OCI-LY1 (cell line): ENCODE results near the gene PHOSPHO2.

Experiments
- H2AFZ ChIP-seq: fragments of 200-600 bp; sonication (generic), shearing (Covaris generic); 2 replicates; pipeline ENCODE4 v1.6.0; 2014; ENCODE audit warnings: antibody characterized with exemption, mild to moderate bottlenecking, low read length
- H3F3A ChIP-seq: fragments of 200-600 bp; sonication (generic), shearing (Covaris generic); 2 replicates; pipeline ENCODE4 v1.6.0; 2014; ENCODE audit warnings: mild to moderate bottlenecking, antibody characterized with exemption, low read length, moderate library complexity; ENCODE audit not compliant: insufficient read depth
- H3K27ac ChIP-seq: fragments of 200-600 bp; sonication (generic); 2 replicates; pipeline ENCODE4 v1.5.1; 2014; ENCODE audit warnings: low read length, mixed run types, mild to moderate bottlenecking, low read depth; ENCODE audit not compliant: poor library complexity, severe bottlenecking
- H3K27me3 ChIP-seq: fragments of 200-600 bp; sonication (generic); 2 replicates; pipeline ENCODE4 v1.6.0; 2014; ENCODE audit warnings: antibody characterized with exemption, mild to moderate bottlenecking, low read length, moderate library complexity; ENCODE audit not compliant: insufficient read depth
- H3K36me3 ChIP-seq: fragments of 200-600 bp; sonication (generic); 2 replicates; pipeline ENCODE4 v1.6.1; 2014; ENCODE audit warnings: mild to moderate bottlenecking, antibody characterized with exemption, low read length, moderate library complexity, mixed read lengths; ENCODE audit not compliant: insufficient read depth
- H3K4me1 ChIP-seq: fragments of 200-600 bp; sonication (generic); 2 replicates; pipeline ENCODE4 v1.5.1; 2014; ENCODE audit warnings: mild to moderate bottlenecking, low read length, moderate library complexity; ENCODE audit not compliant: insufficient read depth, severe bottlenecking
- H3K4me2 ChIP-seq: fragments of 200-600 bp; sonication (generic), shearing (Covaris generic); 2 replicates; pipeline ENCODE4 v1.6.1; 2014; ENCODE audit warnings: low read length
- H3K4me3 ChIP-seq: fragments of 200-600 bp; sonication (generic); 2 replicates; pipeline ENCODE4 v1.5.1; 2014; ENCODE audit warnings: low read length, low read depth, mild to moderate bottlenecking, mixed read lengths; ENCODE audit not compliant: poor library complexity, severe bottlenecking
- H3K79me2 ChIP-seq: fragments of 200-600 bp; shearing (Covaris generic); 2 replicates; pipeline ENCODE4 v1.6.1; 2016; ENCODE audit warnings: mixed run types, low read length, mixed read lengths; ENCODE audit not compliant: insufficient read depth
- H3K9ac ChIP-seq: fragments of 200-600 bp; sonication (generic), shearing (Covaris generic); 2 replicates; pipeline ENCODE4 v1.6.1; 2014; ENCODE audit warnings: mild to moderate bottlenecking, low read length, mixed read lengths
- H3K9me2 ChIP-seq: fragments of 200-600 bp; sonication (generic), shearing (Covaris generic); 2 replicates; pipeline ENCODE4 v1.6.1; 2014; ENCODE audit warnings: low read depth, mild to moderate bottlenecking, low read length, mixed read lengths
- H3K9me3 ChIP-seq: fragments of 200-600 bp; shearing (Covaris generic); 2 replicates; pipeline ENCODE4 v1.6.1; 2014; ENCODE audit warnings: low read length, mixed read lengths
- H4K20me1 ChIP-seq: fragments of 200-600 bp; sonication (generic), shearing (Covaris generic); 2 replicates; pipeline ENCODE4 v1.6.0; 2016; ENCODE audit warnings: mild to moderate bottlenecking, low read length; ENCODE audit not compliant: insufficient read depth
- CTCF ChIP-seq: fragments of 200-600 bp; sonication (generic), shearing (Covaris generic); IDR thresholded peaks from 2 replicates; pipeline ENCODE4 v1.5.1; 2017; ENCODE audit warnings: mild to moderate bottlenecking, antibody characterized with exemption, low read length, moderate library complexity, mixed read lengths
- EZH2 ChIP-seq: fragments of 200-600 bp; sonication (generic), shearing (Covaris generic); IDR thresholded peaks from 2 replicates; pipeline ENCODE4 v1.8.0; 2017; ENCODE audit warnings: borderline replicate concordance, mixed run types, mild to moderate bottlenecking, antibody characterized with exemption, low read length, moderate library complexity, mixed read lengths

Gene PHOSPHO2

GRCh38 chr2:169676850-169677249, 17.4 kb upstream of the PHOSPHO2 start:
- no peaks in the 10 kb centered on the region for H3F3A ChIP-seq
- H3K4me3 ChIP-seq: no peak overlapping the region
- H3K9ac ChIP-seq: no peak overlapping the region
- no peaks in the 10 kb centered on the region for H3K4me1 ChIP-seq
- H4K20me1 ChIP-seq: no peaks in the 10 kb centered on the region
- no peaks in the 10 kb centered on the region; the same call in 1 of the 2 replicates for H3K36me3 ChIP-seq
- no peaks in the 10 kb centered on the region for H3K9me3 ChIP-seq
- H3K27ac ChIP-seq: no peak overlapping the region
- no peaks in the 10 kb centered on the region for H3K9me2 ChIP-seq
- H2AFZ ChIP-seq: no peak overlapping the region
- H3K27me3 ChIP-seq: no peaks in the 10 kb centered on the region
- no peak for TF ChIP-seq CTCF
- H3K79me2 ChIP-seq: no peaks in the 10 kb centered on the region
- no peak overlapping the region for H3K4me2 ChIP-seq

GRCh38 chr2:169683054-169683424, 11.2 kb upstream of the PHOSPHO2 start:
- Histone ChIP-seq H3K27ac (no peak overlapping the region), H3K4me3 (no peak overlapping the region)

GRCh38 chr2:169683425-169684134, 10.7 kb upstream of the PHOSPHO2 start:
- H3K9ac ChIP-seq: no peak overlapping the region
- no peaks in the 10 kb centered on the region for H3K27me3 ChIP-seq
- no peak overlapping the region for H2AFZ ChIP-seq
- TF ChIP-seq CTCF: no peak
- no peak for TF ChIP-seq EZH2
- no peaks in the 10 kb centered on the region for H3K9me3 ChIP-seq
- no peaks in the 10 kb centered on the region for H3F3A ChIP-seq
- no peak overlapping the region for H3K4me2 ChIP-seq
- H4K20me1 ChIP-seq: no peaks in the 10 kb centered on the region
- no peaks in the 10 kb centered on the region for H3K4me1 ChIP-seq
- H3K9me2 ChIP-seq: no peaks in the 10 kb centered on the region
- H3K27ac ChIP-seq: no peak overlapping the region
- no peaks in the 10 kb centered on the region; the same call in 1 of the 2 replicates for H3K36me3 ChIP-seq
- H3K4me3 ChIP-seq: no peak overlapping the region
- no peaks in the 10 kb centered on the region for H3K79me2 ChIP-seq

More at GRCh38 chr2:169683054-169683424, 11.2 kb upstream of the PHOSPHO2 start:
- TF ChIP-seq CTCF (no peak), EZH2 (no peak)
- Histone ChIP-seq H3K27me3 (no peaks in the 10 kb centered on the region), H3K4me2 (no peak overlapping the region), H3K9me2 (no peaks in the 10 kb centered on the region), H3K9me3 (no peaks in the 10 kb centered on the region), H3K9ac (no peak overlapping the region), H3K79me2 (no peaks in the 10 kb centered on the region), H3K4me1 (no peaks in the 10 kb centered on the region), H3F3A (no peaks in the 10 kb centered on the region), H4K20me1 (no peaks in the 10 kb centered on the region), H2AFZ (no peak overlapping the region), H3K36me3 (no peaks in the 10 kb centered on the region; the same call in 1 of the 2 replicates)
